OCI-LY7 (cell line): ENCODE data around the gene GET3. TPM values are rescaled to one million over a fixed set of nuclear protein-coding genes. Genes with fewer than 3 reads are reported as not detected.
A peak's percentile ranks its signal among the peaks of the same experiment; 100 is the strongest.

Experiments
- BruUV-seq: library from RNA; stranded (reverse); fragments of 400-500 nt; replicated peaks from 2 replicates; lab custom pipeline; 2021; lab: Mats Ljungman, UMichigan
- CTCF ChIA-PET: fragments of 300-600 bp; sonication (Branson Sonifier 250); formaldehyde crosslinking; loops from one replicate; lab custom pipeline; 2022; ENCODE audit warnings: antibody characterized with exemption; ENCODE audit not compliant: unreplicated experiment; lab: Charles Lee
- POLR2A ChIA-PET: fragments of 300-600 bp; sonication (Branson Sonifier 250); formaldehyde crosslinking; loops from one replicate; lab custom pipeline; 2022; ENCODE audit warnings: antibody characterized with exemption; lab: Charles Lee
- DNase-seq: peaks from one replicate; pipeline ENCODE4 v3.0.0-alpha.2; 2015; ENCODE audit warnings: low spot score
- H2AFZ ChIP-seq: fragments of 200-600 bp; sonication (generic), shearing (Covaris generic); 2 replicates; pipeline ENCODE4 v1.6.1; 2014; ENCODE audit warnings: mild to moderate bottlenecking, antibody characterized with exemption, low read length, moderate library complexity
- H3K27ac ChIP-seq: fragments of 200-600 bp; sonication (generic); 2 replicates; pipeline ENCODE4 v1.5.1; 2014; ENCODE audit warnings: mixed run types, low read depth, mild to moderate bottlenecking, moderate library complexity, low read length, inconsistent platforms; ENCODE audit not compliant: poor library complexity, severe bottlenecking
- H3K36me3 ChIP-seq: fragments of 200-600 bp; sonication (generic); 2 replicates; pipeline ENCODE4 v1.6.1; 2014; ENCODE audit warnings: mild to moderate bottlenecking, antibody characterized with exemption, low read length, moderate library complexity, mixed read lengths; ENCODE audit not compliant: insufficient read depth
- H3K4me1 ChIP-seq: fragments of 200-600 bp; sonication (generic); 2 replicates; pipeline ENCODE4 v1.5.1; 2014; ENCODE audit warnings: mild to moderate bottlenecking, low read length; ENCODE audit not compliant: insufficient read depth, poor library complexity, severe bottlenecking
- H3K4me2 ChIP-seq: fragments of 200-600 bp; sonication (generic); 2 replicates; pipeline ENCODE4 v1.6.1; 2014; ENCODE audit warnings: mild to moderate bottlenecking, low read length
- H3K4me3 ChIP-seq: fragments of 200-600 bp; sonication (generic); 2 replicates; pipeline ENCODE4 v1.5.1; 2014; ENCODE audit warnings: mild to moderate bottlenecking, low read depth, low read length; ENCODE audit not compliant: poor library complexity, severe bottlenecking
- H3K79me2 ChIP-seq: fragments of 200-600 bp; sonication (generic); 2 replicates; pipeline ENCODE4 v1.6.1; 2016; ENCODE audit warnings: low read depth, mild to moderate bottlenecking, low read length, moderate library complexity, mixed read lengths; ENCODE audit not compliant: insufficient read depth
- H3K9me2 ChIP-seq: fragments of 200-600 bp; sonication (generic); 2 replicates; pipeline ENCODE4 v1.6.1; 2016; ENCODE audit warnings: mild to moderate bottlenecking, low read length, mixed read lengths; ENCODE audit not compliant: insufficient read depth
- H3K9me3 ChIP-seq: fragments of 200-600 bp; sonication (generic); 2 replicates; pipeline ENCODE4 v1.6.1; 2014; ENCODE audit warnings: mild to moderate bottlenecking, mixed run types, low read length, mixed read lengths
- H4K20me1 ChIP-seq: fragments of 200-600 bp; sonication (generic); 2 replicates; pipeline ENCODE4 v1.6.1; 2014; ENCODE audit warnings: mild to moderate bottlenecking, antibody characterized with exemption, low read length, moderate library complexity, mixed read lengths; ENCODE audit not compliant: insufficient read depth
- EZH2phosphoT487 ChIP-seq: fragments of 200-600 bp; sonication (generic); IDR thresholded peaks from 2 replicates; pipeline ENCODE4 v1.6.1; 2018; ENCODE audit warnings: low read depth, borderline replicate concordance, mild to moderate bottlenecking, mixed run types, antibody characterized with exemption, low read length, moderate library complexity, mixed read lengths
- intact Hi-C: fragments of 100-400 bp; cut with micrococcal nuclease; formaldehyde crosslinking; loops from one replicate; pipeline ENCODE4 v1.10.0; 2022; ENCODE audit not compliant: unreplicated experiment
- total RNA-seq, 2 experiments: library from RNA; depleted of rRNA in 1 of 2; stranded (reverse); fragments of >200 nt in 1 of 2; shearing (Covaris generic) in 1 of 2; gene quantifications; 2 replicates each; pipeline ENCODE4 v1.2.3, GENCODE V29; 2014 to 2022
- TF ChIP-seq, protein P1 (sequence below): fragments of 200-600 bp; sonication (generic); conservative IDR thresholded peaks from 2 replicates; pipeline ENCODE4 v1.5.1; 2014; ENCODE audit warnings: mild to moderate bottlenecking, antibody characterized with exemption, low read length, moderate library complexity, mixed read lengths

GET3 gene
- total RNA-seq, 2 experiments from 2014 or later, result 34.3 to 40.5 TPM

DNA sequence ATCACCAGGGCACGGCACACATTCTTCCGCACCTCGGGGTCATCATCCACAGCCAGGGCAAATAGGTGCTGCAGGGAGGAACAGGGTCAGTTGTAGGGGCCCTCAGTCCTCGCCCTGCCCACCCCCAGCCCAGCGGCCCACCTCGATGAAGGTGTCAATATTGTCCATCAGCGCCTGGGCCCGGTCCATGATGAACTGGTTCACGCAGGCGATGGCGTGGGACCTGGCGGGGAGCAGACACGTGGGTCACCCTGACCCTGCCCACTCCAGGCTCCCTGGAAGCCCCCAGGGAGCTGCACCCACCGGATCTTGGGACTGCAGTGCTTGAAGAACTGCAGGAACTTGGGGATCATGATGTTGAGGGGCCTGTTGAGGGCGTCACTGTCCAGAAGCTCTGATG is 22.2 kb upstream of the GET3 start:
- no TSS peak for BruUV-seq
- POLR2A ChIA-PET, result no interaction called here

DNA sequence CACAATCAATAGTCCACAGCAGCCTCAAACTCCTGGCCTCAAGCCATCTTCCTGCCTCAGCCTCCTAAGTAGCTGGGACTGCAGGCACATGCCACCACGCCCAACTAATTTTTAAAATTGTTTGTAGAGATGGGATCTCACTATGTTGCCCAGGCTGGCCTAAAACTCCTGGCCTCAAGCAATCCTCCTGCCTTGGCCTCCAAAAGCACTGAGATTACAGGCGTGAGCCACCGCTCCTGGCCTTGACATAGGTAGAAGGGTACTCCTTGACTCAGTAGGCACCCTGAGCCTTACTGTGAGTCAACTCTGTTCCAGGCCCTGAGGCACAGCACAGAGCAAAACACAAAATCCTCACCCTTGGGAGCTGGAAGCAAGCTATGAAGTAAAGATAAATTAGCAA is 21.4 kb upstream of the GET3 start:
- intact Hi-C loops, result loop anchor here (2.0 kb wide), 1 partner anchor 41 kb away; no protein-coding TSS in a partner anchor
- Histone ChIP-seq H3K4me1 (no peaks in the 10 kb centered on the region), H4K20me1 (peaks cover 7% of the 10 kb centered on the region; the same call in 1 of the 2 replicates), H3K9me2 (no peaks in the 10 kb centered on the region), H3K36me3 (peaks cover 95% of the 10 kb centered on the region), H3K79me2 (peaks cover 44% of the 10 kb centered on the region), H3K9me3 (no peaks in the 10 kb centered on the region), H3K27ac (no peak overlapping the region), H3K4me2 (no peak overlapping the region), H2AFZ (no peak overlapping the region), H3K4me3 (no peak overlapping the region)
- no TSS peak for BruUV-seq
- CTCF ChIA-PET, result no interaction called here
- TF ChIP-seq, protein P1, sequence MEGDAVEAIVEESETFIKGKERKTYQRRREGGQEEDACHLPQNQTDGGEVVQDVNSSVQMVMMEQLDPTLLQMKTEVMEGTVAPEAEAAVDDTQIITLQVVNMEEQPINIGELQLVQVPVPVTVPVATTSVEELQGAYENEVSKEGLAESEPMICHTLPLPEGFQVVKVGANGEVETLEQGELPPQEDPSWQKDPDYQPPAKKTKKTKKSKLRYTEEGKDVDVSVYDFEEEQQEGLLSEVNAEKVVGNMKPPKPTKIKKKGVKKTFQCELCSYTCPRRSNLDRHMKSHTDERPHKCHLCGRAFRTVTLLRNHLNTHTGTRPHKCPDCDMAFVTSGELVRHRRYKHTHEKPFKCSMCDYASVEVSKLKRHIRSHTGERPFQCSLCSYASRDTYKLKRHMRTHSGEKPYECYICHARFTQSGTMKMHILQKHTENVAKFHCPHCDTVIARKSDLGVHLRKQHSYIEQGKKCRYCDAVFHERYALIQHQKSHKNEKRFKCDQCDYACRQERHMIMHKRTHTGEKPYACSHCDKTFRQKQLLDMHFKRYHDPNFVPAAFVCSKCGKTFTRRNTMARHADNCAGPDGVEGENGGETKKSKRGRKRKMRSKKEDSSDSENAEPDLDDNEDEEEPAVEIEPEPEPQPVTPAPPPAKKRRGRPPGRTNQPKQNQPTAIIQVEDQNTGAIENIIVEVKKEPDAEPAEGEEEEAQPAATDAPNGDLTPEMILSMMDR, result no peak
- TF ChIP-seq EZH2phosphoT487, result no peak
- POLR2A ChIA-PET, result interaction anchor here (0.6 kb wide), 1 partner anchor 118 kb away, joined by 3 read pairs; the partner anchor contains the start of gene RTBDN
- DNase-seq, result no peak

More for the DNA sequence above, 22.2 kb upstream of the GET3 start:
- CTCF ChIA-PET, result no interaction called here
- Histone ChIP-seq H3K4me2 (no peak overlapping the region), H4K20me1 (peaks cover 7% of the 10 kb centered on the region; the same call in 1 of the 2 replicates), H3K4me1 (no peaks in the 10 kb centered on the region), H3K27ac (no peak overlapping the region), H3K9me2 (no peaks in the 10 kb centered on the region), H3K36me3 (peaks cover 95% of the 10 kb centered on the region), H2AFZ (no peak overlapping the region), H3K79me2 (peaks cover 36% of the 10 kb centered on the region), H3K4me3 (no peak overlapping the region), H3K9me3 (no peaks in the 10 kb centered on the region)
- no peak for DNase-seq
- intact Hi-C loops, result no loop called here
- no peak for TF ChIP-seq EZH2phosphoT487
- TF ChIP-seq, protein P1, result no peak

DNA sequence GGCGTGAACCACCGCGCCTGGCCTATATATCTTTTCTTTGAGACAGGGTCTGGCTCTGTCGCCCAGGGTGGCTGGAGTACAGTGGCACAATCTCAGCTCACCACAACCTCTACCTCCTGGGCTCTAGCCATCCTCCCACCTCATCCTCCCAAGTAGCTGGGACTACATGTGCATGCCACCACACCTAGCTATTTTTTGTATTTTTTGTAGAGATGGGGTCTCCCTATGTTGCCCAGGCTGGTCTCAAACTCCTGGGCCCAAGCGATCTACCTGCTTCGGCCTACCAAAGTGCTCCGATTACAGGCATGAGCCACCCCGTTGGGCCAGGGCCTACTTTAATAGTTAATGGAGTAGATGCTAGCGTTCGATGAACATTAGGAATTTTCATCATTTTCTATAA is 17.0 kb upstream of the GET3 start:
- no peak overlapping the region for H3K27ac ChIP-seq

More for the DNA sequence above, 17.0 kb upstream of the GET3 start:
- no peak overlapping the region for H2AFZ ChIP-seq
- H3K36me3 ChIP-seq, result peaks cover 68% of the 10 kb centered on the region
- no peaks in the 10 kb centered on the region for H3K9me2 ChIP-seq
- TF ChIP-seq, protein P1, result no peak
- TF ChIP-seq EZH2phosphoT487, result no peak
- POLR2A ChIA-PET, result interaction anchor here (0.6 to 1.1 kb wide), 2 partner anchors 13 to 33 kb away, joined by 3 read pairs; no protein-coding TSS in a partner anchor
- DNase-seq, result no peak
- intact Hi-C loops, result loop anchor here (5.0 kb wide), 1 partner anchor 72 kb away; the partner anchor contains the start of gene JUNB
- H3K79me2 ChIP-seq, result peaks cover 72% of the 10 kb centered on the region
- H4K20me1 ChIP-seq, result peaks cover 13% of the 10 kb centered on the region; the same call in 1 of the 2 replicates
- CTCF ChIA-PET, result interaction anchor here (0.6 kb wide), 1 partner anchor 14 kb away, joined by 3 read pairs; no protein-coding TSS in a partner anchor
- BruUV-seq, result no TSS peak
- peaks cover 12% of the 10 kb centered on the region for H3K4me1 ChIP-seq
- peak overlapping the region; percentile 97 for H3K4me2 ChIP-seq
- peak overlapping the region; percentile 82 for H3K4me3 ChIP-seq
- no peaks in the 10 kb centered on the region for H3K9me3 ChIP-seq
